GM20431 (cell line): ENCODE measurements around the gene INHA.

Experiments
- in situ Hi-C: fragments of 300-500 bp; cut with MseI, MboI; formaldehyde crosslinking; loops from one replicate; pipeline ENCODE4 v1.15.0; 2020; ENCODE audit warnings: low sequenced_read_pairs; ENCODE audit not compliant: unreplicated experiment

INHA gene

GRCh38 chr2:219571311-219572236 lies 536 bp upstream of the INHA start, which contains the start of gene OBSL1:
Gene OBSL1, minus strand, starts transcription at chr2:219571539. Its CDS starts 307 bp downstream, at chr2:219571232.
- in situ Hi-C loops = no loop called here

DNA sequence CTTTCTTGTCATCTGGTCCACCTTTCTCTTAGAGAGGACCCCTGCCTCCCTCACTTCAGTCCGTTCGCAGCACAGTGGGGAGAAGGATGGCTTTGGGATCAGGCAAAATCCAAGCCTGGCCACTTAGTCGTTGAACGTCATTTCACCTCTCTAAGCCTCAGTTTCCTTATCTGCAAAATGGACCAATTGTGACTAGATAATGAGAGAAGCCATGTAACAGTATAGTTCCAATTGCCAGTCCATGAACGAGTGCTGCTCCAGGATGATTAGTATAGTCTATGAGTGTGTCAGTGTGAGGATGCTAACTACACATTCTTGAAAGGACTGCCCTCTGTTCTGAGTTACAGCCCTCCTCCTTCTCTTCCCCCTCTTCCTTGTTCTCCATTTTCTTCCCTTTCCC lies 1.1 kb downstream of the INHA start:
- in situ Hi-C loops = no loop called here

DNA sequence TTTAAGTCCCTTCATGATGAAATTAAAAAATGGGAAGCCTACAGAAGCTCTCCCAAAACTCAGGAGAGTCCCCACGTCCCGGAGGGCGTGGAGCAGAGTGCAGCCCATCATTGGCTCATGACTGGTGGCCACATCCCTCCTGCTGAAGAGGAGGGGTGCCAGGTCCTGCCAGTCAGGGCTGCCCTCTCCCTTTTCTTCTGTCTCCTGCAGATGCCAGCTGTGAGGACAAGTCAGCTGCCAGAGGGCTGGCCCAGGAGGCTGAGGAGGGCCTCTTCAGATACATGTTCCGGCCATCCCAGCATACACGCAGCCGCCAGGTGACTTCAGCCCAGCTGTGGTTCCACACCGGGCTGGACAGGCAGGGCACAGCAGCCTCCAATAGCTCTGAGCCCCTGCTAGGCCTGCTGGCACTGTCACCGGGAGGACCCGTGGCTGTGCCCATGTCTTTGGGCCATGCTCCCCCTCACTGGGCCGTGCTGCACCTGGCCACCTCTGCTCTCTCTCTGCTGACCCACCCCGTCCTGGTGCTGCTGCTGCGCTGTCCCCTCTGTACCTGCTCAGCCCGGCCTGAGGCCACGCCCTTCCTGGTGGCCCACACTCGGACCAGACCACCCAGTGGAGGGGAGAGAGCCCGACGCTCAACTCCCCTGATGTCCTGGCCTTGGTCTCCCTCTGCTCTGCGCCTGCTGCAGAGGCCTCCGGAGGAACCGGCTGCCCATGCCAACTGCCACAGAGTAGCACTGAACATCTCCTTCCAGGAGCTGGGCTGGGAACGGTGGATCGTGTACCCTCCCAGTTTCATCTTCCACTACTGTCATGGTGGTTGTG lies 2.6 kb downstream of the INHA start:
- in situ Hi-C loops = no loop called here

DNA sequence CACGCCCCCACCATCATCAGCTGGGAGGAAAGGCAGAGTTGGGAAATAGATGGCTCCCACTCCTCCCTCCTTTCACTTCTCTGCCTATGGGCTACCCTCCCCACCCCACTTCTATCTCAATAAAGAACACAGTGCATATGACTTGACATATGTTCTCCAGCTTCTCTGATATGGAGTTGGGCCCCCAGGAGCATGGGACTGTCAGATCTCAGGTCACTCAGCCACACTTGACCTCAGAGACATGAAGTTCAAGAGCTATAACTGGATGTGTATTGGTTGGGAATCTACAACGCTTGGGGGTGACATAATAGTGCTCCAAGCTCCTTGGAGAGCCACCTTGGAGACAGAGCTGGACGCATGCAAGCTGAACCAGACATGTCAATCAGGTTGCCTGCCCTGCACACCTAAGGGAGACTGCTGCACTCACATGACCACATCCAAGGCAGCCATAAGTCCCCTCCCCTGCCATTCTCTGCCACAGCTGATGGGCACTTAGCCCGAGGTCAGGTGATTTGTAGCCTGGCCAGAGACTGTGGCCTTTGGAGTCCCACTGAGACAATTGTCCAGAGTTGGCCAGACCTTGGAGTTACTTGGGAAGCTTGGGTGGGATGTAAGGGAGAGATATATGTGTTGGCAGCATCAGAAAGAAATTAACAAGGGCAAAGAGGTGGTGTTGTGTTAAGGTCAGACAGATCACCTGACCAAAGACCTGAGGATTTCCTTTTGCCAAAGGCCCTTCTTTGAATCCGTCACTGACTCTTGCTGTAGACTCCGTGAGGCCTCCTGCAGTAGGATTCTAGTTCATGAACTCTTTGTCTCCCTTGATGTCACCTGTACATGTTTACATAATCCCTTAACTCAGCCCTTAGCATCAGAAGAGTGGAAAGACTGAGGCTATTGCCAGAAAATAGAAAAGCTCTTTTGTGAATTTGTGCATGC lies 3.7 kb downstream of the INHA start:
- in situ Hi-C loops = no loop called here

GRCh38 chr2:219576505-219577388 lies 4.6 kb downstream of the INHA start:
- in situ Hi-C loops = no loop called here

GRCh38 chr2:219578811-219579613 lies 6.9 kb downstream of the INHA start:
- in situ Hi-C loops = no loop called here

DNA sequence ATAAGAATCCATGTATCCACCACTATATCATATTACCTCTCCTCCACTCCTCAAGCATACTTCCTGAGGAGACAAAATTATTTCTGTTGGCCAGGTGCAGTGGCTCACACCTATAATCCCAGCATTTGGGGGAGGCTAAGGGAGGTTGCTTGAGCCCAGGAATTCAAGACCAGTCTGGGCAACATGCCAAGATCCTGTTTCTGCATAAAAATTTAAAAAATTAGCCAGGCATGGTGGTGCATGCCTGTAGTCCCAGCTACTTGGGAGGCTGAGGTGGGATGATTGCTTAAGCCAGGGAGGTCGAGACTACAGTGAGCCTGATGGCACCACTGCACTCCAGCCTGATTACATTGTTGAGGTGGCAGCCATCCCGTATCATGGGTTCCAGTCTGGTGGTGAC lies 9.2 kb downstream of the INHA start:
- in situ Hi-C loops = no loop called here

- in situ Hi-C loops = no loop called here
These were observed 19.0 kb downstream of the INHA start for GRCh38 chr2:219591091-219591490.

- in situ Hi-C loops = no loop called here
These were observed 20.6 kb downstream of the INHA start for GRCh38 chr2:219592736-219593135.

DNA sequence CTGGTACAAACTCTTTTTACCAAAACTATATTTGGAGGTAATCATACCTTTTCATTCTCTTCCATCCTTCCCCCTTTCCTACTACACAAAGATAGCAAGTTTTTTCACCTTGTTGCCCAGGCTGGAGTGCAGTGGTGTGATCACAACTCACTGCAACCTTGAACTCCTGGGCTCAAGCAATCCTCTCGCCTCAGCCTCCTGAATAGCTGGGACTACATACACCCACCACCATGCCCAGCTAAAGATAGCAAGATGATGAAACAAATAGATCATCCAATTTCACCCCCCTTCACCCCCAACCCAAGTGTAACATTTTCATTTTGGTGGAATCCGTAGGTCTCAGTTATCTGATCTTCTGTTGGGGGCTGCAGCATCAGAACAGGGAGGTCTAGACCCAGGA lies 21.0 kb downstream of the INHA start:
- in situ Hi-C loops = no loop called here

DNA sequence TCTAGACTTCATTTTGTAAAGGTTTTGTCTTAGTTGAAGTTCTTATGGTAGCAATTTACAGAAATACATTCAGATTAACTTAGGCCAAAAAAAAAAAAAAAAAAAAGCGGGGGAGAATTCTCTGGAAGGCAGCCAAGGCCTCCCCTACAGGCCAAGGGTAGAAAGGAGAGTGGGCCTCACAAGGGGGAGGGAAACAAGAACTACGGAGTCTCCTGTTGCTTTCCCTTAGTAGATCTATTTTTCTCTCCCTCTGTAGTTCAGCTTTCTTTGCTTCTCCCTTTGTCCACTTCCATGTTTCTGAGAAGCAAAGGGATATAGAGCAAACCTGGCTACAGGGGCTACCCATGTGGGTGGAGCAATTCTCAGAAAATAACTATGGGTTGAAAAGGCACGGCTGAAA lies 23.1 kb downstream of the INHA start:
- in situ Hi-C loops = no loop called here

DNA sequence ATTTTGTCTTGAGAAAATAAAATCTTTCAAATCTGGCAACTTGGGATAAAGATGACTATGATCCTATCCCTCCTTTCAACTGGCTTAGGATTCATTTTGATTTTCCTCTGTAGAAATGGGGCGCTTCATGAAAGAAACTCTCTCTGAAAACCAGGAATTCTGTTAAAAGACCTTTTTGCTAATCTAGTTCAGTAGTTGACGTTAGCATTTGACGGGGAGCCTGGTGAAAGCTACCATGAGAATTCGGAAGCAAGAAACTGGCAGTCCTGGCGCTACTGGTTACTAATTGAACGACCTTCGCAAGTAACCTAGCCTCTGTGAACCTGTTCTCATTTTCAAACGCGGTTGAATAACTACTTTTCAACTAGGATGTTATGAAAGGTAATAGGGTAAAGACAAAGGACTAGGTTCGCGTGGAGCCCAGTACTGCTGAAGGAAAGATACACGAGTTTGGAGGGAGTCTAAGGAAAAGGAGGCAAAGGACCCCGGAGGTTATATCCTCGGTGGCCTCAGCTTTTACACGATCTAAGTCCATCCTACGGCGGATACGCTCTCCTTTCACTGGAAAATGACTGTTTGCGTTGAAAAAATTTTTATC lies 24.9 kb downstream of the INHA start:
- in situ Hi-C loops = no loop called here

GRCh38 chr2:219597552-219598307 lies 25.6 kb downstream of the INHA start, which contains the start of gene STK11IP:
Gene STK11IP, plus strand, starts transcription at chr2:219597857. Its CDS starts 263 bp downstream, at chr2:219598120.
- in situ Hi-C loops = no loop called here

DNA sequence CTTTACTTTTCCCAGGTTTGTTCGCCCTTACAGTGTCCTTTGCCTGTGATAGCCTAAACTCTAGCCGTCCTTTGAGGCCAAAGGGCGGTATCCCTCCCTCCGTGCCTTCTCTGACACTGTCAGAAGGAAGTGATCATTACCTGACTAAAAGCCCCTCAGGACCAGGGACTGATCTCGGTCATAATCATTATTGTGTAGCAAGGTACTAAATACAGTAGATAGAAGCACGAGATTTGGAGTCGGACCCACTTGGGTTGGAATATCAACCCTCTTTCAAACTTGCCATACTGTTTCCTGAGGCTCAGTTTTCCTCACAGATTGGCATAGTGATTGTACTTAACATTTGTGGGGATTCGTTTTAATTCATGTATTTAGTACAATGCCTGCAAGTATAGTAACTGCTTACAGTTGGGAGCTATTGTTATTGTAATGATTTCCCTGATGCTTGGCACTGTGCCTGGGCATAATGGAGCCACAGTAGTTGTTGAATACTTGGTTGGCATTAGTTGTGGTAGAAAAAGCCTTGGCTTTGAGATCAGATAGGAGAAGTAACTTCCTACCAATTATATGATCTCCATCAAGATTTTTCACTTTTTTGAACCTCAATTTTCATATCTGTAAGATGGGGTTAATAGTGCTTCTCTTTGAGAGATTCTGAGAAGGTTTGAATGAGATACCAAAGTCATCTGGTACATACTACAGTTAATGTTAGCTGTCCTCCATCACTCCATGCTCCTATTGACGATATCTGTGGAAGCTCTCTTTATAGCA lies 26.4 kb downstream of the INHA start:
- in situ Hi-C loops = no loop called here

GRCh38 chr2:219603771-219604170 lies 31.7 kb downstream of the INHA start:
- in situ Hi-C loops = no loop called here

DNA sequence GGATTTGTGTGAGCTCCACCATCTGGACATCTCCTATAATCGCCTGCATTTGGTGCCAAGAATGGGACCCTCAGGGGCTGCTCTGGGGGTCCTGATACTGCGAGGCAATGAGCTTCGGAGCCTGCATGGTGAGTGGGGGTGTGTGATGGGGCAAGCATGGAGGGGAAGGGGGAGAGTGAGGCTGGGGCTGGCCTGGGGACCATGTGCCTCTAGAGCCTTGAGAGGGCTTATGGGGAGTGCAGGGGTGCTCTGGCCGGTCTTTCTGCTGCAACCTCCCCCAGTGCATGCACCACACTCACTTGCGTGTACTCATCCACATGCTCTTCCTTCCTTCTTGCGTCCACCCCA lies 33.5 kb downstream of the INHA start:
- in situ Hi-C loops = no loop called here
